Stimulated activated naive CD4-positive, alpha-beta T cell treated with Interleukin-2 at 50 U/mL for 16 hours (primary cell): ENCODE data around the gene PRLH.
"Not testable (repeated sequence)": the region's sequence is repeated elsewhere in the genome, so short reads cannot be mapped to it uniquely, and the experiment has no call there.

ENCODE experiments used
- DNase-seq: peaks from one replicate; lab custom pipeline; 2025; lab: John Stamatoyannopoulos, UW

The PRLH gene

DNA sequence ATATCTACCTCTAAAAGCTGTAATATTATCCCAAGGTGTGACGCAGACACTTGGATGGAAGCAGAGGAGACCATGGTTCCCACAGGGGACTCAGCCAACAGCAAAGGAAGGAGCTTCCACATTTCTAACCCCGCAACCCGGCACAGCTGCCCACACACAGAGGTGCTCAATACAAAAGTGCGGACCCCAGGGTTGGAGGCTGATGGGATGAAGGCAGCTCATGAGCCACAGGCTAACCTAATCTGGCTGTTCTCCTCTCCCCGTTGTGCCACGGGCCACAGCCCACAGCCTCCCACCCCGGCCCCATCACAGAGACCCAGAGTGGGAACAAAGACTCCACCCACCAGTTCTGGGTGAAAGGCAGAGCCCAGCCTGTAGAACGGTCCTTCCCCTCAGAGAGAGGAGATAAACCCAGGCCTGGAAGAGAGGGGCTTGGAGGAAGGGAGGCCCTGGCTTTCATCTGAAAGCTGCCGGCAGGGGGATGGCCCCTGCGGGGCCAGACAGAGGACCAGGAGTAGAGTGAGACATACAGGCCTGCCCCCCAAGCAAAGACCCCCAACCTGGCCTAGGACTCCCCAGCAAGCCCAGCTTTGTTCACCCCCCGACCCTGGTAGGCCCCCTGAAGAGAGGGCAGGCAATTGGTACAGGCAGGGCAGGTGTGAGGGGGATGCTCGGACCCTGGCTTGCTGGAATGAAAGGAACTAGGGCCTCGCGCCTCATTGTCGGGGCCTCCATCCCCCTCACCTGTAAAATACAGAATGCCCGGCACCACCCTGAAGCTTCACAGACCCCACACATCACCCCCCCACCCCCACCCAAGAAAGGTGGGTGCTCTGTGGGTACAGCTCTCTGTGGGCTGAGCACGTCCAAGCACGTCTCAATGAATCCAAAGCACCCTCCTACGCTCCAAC lies 17.3 kb downstream of the PRLH start:
- DNase-seq = no peak

DNA sequence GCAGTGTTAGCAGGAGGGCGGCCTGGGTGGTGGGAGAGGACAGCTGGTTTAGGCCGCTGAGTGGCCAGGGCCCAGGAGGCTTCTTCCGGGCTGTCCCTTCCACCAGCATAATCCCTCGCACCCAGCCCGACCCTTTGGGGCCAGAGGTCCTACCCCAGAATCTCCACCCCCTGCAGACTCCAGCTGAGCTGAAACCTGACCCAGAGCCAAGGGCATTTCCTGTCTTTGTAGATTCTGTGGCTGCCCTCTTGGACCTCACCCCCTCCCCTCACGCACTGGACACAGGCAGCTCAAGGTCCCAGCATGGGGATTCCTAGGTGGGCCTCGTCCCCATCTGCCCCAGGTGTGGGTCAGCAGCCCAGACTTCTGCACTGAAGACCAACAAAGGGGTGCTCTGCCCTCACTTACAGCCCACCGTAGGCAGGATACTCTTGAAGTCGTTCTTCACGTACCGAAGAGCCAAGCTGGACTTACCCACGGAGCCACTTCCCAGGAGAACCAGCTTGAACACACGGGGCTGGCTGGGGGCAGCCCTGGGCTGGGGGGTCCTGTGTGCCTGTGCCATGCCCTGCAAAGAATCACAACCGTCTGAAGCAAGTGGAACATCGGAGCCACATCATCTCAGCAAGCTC lies 19.3 kb downstream of the PRLH start:
- no peak for DNase-seq

DNA sequence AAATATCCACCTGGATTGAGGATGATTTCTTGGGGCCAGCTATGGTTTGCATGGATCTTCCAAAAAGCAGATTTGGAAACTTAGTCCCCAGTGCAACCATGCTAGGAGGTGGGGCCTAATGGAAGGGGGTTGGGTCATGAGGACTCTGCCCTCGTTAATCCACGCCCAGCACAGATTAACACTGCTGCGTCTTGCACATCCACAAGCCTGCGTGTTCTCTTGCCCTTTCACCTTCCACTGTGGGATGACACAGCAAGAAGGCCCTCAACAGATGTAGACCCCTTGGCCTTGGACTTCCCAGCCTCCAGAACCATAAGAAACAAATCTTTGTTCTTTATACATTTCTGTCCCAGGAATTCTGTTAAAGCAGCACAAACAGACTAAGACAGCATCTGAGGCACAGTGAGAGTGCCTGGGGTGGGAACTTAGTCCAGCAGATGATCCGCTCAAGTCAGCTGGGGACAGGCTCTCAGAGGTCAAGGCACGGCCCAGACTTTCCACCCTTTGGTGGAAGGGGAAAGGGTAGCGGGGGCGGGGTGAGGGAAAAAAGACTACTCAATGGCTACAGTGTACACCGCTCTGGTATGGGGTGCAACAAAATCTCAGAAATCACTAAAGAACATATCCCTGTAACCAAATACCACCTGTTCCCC lies 21.8 kb downstream of the PRLH start:
- no peak for DNase-seq

DNA sequence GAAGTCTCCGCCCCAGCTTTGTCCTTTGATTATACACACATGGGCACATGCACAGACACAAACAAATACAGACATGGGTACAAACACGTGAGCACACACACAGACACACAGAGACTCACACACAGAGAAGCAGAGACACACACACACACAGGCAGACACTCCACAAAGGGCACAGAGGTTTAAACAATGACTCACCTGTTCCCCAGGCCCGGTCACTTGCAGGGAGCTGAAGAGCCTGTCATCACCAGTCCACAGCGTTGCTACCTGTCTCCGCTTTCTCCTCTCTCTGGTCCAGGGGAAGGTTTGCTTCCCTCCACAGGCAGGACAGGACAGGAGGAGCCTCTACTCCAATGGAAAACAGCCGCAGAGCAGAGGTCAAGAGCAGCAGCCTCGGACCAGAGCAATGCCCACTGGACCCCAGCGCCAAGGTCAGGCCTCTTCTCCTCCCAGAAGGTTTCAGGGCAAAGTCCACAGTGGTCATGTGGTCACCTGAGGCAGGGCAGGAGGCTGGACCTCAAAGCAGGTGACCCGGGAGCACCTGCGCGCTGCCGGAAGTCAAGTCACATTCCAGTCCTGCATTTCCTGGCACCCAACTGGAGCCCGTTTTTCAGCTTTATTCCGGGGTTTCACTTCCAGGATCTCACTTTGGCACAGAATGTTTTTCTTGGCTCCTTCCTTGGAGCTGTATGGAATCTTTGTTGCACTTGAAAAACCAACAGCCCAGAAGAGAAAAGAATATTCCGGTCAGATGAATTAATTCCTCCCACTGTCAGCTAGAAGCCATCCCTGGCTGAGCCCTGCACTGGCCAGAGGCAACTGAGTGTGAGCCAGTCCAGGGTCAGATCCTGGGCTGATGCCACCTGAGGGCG lies 24.1 kb downstream of the PRLH start, which contains the start of gene RAB17:
Gene RAB17 (minus strand): TSS at position 463 of the 869 bp plus-strand sequence. CDS start 4,580 bp downstream, outside the sequence.
- no peak for DNase-seq

DNA sequence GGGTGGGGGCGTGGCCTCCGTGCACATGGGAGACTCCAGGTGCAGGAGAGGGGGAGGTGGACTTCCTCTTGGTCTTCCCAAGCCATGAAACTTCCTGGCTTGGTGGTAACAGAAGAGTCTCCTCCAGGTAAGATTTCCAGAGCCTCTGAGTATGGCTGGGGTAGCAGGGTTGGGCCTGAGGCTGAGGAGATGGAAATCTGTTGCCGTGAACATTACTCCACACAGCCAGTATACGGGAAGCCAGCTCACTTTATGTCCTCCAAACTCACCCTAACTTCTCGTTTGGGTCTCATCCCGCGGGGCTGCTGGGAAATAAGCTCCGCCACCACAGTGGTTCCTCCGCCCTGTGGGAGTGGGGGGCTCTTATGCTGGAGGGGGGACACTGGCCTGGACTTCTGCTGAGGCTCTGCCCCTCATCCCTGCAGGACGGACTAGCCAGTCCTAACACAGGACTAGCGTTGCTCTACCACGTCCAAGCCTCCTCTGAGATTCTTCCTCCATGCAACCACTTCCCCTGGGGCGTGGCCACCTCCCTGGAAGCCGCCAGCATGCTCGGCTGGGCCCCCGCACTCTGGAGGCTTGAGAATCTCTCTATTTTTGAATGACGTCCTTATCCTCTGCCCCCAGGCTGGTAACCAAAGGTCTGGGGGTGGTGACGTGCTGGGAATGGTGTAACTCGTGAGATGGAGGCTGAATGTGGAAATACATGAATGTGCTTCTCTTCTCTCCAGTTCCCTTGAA lies 24.9 kb downstream of the PRLH start:
- DNase-seq = no peak

DNA sequence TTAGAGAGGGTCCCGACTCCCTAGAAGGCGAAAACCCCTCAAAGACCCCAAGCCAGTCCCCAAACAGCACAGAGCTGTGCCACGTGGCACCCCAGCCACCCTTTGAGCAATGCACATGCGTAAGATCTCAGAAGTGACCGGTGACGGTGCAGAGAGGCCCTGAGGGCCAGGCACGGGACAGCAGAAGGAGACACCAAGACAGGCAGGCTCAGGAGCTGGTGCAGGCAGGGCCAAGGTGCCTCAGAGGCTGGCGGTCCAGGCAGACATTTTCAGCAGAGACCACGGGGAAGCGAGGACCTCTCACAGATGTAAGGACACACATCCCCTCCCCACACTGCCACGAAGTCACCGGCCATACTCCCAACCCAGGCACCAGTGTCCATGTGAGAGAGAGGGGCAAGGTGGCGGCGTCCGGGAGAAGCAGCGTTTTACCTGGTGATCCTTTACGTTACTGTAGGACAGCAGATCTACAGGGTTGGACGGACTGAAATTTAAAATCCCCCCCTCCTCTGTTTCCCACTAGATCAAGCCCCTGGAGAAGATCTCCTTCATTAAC lies 26.1 kb downstream of the PRLH start:
- no peak for DNase-seq

DNA sequence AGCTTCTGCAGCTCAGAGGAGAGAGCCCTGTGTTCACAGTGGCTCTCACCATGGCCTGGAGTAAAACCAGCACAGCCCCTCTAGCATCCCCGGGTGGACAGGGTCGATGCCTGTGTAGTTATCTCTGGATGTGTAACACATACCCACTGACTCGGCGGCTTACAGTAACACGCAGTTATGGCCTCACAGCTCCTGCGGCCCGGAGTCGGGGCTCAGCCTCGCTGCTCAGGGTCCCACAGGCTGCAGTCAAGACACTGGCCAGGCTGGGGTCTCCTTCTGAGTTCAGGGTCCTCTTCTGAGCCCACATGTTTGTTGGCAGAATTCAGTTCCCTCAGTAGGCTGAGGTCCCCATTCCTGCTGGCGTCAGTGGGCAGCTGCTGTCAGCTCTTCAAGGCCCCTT lies 26.7 kb downstream of the PRLH start:
- no peak for DNase-seq

DNA sequence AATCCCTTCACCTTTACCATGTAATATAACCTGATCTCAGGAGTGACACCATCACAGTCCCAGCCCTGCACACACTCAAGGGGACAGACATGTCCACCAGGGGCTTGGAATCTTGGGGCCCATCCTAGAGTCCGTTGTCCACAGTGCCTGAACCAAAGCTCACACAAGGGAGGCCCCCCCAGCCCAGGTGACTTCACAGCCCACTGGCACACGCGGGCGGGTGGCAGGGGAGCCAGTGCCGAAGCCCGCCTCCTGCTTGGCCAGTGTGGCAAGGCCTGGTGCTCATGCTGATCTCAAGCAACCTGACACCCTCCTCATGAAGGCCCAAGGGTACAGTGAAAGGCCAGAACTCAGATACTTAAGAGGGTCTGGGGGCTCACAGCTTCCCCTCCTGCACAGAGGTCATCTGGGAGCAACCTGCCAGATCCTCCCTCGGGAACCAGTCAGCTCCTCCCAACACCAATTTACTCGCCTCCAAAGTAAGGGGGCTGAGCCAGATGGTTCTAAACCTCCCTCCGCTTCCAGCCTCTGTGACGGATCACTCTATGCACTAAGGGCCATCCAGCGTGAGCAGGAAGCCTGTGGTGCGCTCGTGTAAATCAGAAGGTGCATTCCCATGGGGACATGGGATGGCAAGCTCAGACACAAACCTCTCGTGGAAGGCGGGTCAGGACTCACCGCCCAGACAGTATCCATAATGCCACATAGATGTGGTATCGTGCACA lies 27.4 kb downstream of the PRLH start:
- no peak for DNase-seq

DNA sequence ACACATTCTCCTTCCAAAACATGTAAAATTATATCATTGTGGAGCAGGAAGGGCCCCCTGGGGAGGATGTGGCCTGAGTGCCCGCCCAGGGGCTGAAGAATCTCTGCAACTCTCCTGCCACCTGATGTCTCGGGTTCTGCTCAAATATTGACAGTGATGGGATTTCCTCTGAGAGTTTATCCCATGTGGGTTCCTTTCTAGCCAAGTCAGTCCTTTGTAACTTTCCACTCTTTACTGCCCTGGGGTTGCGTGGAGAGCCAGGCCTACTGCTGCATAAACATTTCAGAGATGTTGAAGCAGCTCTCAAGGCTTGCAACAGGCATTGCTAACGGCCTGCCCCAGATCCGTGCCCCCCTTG lies 28.1 kb downstream of the PRLH start:
- DNase-seq = no peak

DNA sequence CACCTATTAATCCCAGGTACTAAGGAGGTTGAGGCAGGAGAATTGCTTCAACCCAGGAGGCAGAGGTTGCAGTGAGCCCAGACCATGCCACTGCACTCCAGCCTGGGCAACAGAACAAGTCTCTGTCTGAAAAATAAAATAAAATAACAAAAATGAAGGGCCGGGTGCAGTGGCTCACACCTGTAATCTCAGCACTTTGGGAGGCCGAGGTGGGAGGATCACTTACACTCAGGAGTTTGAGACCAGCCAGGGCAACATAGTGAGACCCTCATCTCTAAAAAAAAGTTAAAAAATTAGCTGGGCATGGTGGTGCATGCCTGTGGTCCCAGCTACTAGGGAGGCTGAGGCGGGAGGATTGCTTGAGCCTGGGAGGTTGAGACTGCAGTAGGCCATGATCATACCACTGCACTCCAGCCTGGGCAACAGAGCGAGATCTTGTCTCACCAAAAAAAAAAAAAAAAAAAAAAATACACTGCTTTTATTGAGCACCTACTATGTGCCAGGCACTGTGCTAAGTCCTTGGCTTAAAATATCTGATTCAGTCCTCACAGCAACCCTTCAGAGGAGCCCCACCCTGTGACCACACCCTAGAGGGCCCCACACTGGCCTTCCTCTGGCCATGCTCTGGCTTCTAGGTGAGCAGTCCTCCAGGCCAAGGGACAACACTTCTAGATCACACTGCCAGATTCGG lies 29.6 kb downstream of the PRLH start:
- not testable (repeated sequence) for DNase-seq

DNA sequence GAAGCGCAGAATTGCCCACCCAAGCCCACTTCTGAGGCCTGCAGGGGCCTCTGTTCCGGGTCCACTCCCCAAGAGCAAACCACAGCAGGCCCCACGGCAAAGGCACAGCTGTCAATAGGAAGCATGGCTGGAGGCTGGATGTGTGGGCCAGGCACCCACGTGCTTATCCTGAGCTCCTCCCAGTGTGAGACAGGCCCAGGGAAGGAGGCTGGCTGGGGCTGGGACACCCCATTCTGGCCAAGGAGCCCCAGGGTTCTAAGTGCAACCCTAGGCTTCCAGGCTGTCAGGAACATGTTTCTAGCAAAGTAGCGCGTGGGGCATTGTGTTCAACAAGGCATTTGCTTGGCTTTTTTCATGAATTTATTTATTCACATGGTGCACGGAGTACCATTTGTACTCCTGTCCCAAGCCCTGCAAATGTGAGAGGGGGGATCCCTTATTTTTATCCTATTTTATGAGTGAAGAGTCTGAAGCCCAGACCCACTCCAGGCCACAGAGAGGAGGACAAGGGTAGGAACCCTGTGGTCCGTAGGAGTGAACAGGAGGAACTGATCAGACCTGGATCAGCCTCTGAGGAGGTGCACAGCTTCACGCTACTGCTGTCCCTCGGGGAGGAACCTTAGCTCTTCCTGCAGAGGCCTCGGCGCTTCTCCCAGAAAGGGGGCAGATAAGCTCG lies 30.3 kb downstream of the PRLH start:
- no peak for DNase-seq

DNA sequence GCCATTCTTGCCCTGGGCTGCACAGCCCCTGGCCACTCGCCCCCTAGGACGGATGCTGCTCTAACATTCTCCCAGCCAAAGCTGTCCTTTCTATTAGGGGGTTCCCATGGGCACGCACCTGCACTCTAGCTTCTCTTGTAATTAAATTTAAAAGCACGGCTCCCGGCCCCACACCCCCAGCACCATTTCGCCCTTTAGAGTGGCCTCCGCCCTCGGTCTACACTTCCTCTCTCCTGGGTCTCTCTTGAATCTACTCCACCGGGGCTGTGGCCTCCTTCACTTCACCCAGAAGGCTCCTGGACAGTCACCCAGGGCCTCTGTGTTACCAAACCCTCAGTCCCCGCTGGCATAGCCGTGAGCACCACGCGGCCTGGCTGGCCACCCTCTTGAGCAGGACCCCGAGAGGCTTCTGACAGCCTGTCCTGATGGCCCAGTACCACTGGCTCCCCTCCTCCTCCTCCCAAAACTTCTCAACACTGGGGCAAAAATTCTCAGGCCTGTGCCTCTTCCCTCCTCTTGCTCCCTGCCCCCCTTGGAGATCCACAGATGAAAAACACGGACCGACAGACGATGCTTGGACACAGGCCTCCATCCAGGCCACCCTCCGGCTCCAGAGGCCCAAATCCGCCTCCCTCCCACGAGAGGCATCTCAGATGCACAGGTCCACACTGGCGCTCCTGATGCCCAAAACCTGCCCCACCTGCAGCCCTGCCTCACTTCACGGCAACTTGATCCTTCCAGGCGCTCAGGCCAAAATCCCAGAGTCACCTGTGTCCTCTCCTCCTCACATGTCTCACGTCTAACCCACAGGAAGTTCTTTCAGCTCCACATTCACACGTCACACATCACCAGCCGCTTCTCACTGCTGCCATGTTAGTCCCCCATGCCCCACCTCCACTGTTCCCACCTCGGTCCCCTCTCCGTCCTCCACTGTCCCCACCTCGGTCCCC lies 31.1 kb downstream of the PRLH start:
- DNase-seq = no peak

DNA sequence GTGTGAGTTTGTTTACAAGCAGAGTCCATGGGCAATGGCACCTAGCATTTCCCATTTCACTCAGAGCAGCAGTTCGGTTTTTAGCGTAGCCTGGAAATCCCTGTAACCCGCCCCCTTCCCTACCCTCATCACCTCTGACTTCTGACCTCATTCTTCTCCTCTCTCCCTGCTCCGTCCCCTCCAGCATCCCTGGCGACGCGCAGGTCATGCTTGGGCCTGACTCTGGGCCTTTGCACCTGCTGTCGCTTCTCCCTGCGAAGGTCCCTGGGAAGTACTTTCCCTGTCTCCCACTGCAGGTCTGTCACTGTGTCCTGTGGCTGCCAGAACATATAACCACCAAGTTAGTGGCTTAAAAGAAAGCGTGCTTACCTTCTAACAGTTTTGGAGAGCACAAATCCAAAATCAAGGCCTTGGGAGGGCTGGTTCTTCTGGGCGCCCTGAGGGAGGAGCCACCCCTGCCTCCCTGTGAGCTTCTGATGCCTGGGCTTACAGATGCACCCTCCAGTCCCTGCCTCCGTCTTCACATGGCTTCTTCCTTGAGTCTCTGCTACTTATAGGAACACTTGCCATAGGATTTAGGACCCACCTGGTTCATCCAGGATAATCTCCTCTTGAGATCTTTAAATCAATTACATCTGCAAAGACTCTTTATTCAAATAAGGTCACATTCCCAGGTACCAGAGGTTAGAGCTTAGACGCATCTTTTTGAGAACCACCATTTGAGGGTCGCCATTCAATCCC lies 32.3 kb downstream of the PRLH start:
- no peak for DNase-seq

DNA sequence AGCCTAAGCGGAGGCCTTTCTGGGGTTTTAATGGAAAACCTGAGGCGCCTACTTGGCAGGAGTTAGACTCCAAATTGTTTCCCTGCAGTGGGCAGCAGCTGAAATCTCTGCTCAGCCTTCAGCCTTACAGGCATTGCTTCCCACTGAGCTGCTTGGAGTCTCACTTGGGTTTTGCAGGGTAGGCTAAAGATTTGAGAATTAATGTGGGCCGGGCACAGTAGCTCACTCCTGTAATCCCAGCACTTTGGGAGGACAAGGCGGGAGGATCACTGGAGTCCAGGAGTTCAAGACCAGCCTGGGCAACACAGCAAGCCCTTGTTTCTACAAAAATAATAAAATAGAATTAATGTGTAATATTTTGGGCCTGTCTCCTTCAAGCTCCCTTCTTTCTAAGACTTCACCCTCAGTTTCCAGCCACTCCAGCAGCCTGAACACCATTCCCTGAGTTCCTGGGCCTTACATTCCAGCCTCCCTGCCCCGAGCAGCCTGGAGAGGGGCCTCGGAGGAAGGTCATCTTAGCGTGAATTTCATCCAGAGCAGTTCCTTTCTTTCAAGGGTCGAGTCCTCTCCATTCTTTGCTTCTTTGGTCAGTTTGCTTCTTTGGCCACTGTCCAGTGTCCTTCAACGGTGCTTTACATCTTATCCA lies 33.2 kb downstream of the PRLH start:
- DNase-seq = no peak

DNA sequence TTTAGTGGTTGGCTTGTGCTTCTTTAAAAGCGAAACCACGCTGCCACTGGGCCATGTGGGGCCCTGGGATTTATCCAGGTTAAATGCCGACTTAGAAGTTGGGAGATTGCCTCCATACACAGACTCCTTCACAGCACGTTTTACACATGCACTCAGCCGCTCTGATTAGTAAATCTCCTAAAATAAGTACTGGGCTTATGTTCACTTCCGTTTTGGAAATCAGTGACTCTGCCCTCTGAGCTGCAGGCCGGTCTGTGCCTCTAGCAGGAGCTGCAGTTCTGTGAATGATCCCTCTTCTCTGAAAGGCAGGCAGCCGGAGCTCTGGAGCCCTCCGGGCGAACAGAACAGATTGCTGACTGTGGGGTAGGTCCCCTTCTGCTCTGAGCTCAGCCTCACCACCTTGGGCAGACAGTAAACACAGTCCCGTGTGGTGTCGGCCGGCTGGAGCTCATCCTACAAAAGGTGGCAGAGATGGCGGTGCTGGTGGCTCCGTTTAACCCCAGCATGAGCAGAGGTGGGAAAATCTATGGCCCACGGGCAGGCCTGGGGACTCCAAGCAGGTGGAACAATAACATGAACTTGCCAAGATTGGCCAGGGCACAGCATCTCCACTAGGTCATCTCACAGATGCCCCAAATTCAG lies 34.0 kb downstream of the PRLH start:
- DNase-seq = no peak

DNA sequence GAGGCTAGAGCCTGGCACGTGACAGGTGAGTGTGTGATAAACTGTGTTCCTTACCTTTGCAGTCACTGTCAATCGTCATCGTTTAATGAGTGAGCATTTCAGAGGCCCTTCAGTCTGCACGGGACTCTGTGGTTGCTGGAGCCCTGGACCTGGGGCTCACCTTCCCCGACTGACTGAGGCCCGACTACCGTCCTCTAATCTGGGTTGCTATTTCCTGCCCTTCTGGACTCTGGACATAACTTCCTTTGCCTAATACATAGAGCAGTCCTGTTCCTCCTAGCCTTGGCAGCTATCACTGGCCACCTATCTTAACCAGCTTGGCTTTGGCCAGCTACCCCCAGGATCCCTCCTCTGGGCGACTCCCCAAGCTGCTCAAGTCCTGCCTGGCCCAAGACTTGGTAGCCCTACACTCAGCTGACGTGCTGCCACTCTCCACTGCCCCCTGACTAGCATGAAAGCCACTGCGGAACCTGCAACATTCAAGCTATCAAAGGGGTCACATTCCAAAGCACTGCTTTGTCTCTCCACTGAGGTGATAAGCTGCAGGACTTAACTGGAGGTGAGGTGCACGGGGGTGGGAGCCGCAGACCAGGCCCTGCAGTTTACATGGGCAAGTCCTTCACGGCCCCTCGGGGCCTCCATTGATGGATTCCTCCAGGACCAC lies 35.2 kb downstream of the PRLH start:
- DNase-seq = no peak
